Measurements from ENCODE around the gene AGO3.

Gene AGO3

DNA sequence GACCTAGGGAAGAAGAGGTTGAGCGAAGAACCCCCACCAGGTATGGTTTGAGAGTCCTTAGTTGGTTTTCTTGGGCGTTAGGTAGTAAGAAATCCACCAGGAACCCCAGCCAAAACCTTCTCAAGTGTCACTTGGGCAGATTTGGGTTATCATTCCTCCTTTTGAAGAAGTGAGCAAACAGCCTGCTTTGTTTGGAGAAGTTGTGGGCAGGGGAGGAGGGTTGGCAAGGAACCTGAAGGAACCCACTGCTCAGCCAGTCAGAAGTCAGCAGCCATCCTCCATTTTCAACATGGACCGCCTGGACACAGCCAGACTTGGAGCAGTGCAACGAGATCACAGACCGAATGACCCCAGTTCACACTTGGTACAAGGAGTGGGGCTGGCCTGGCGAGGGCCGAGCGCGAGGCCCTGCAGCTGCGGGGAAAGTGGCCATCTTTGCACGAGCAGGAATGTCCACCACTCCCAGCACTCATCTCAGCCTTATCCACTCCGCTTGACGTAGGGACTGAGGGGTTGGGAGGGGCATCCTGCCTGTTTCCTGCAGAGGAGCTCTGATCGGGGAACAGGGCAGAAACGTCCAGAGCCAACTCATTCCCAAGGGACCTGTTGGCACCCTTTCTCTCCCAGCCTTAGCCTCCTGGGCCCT, 165.0 kb downstream of the AGO3 start:
- peaks cover 28% of the 10 kb centered on the region for H3K79me1 ChIP-seq (replicated peaks; ENCODE audit: low read length, poor library complexity, severe bottlenecking)
- DNase-seq, result no peak
- no peak overlapping the region for H3K23ac ChIP-seq (ENCODE audit: low read length in 2 of 2)
- no peak overlapping the region for H2BK120ac ChIP-seq (ENCODE audit: low read depth, low read length)
- H2AK5ac ChIP-seq (ENCODE audit: low read length, severe bottlenecking), result no peak overlapping the region
- no peak overlapping the region for H2BK12ac ChIP-seq (ENCODE audit: low read length in 2 of 2)
- no peak overlapping the region for H2BK15ac ChIP-seq (ENCODE audit: low read depth, poor library complexity, severe bottlenecking)
- no peak overlapping the region for H3K18ac ChIP-seq (ENCODE audit: low read depth in 1 of 2, low read length in 2 of 2)
- peaks cover 51 to 79% of the 10 kb centered on the region in 2 experiments for H3K36me3 ChIP-seq (ENCODE audit: control insufficient read depth in 1 of 2, insufficient read depth in 2 of 2, low read depth in 1 of 2, low read length in 2 of 2)
- H4K8ac ChIP-seq (ENCODE audit: low read length), result no peak overlapping the region
- H3K9ac ChIP-seq (ENCODE audit: low read length), result peak overlapping the region; percentile 46
- H3K27me3 ChIP-seq (ENCODE audit: control insufficient read depth in 1 of 2, insufficient read depth in 1 of 2, low read length in 2 of 2), result no peaks in the 10 kb centered on the region
- H3K4me3 ChIP-seq (ENCODE audit: insufficient read depth in 1 of 2, low read depth in 1 of 2, low read length in 2 of 2), result no peak overlapping the region
- H3K4me1 ChIP-seq (ENCODE audit: control insufficient read depth, insufficient read depth, low read depth, low read length), result peaks cover 27% of the 10 kb centered on the region
- H2AFZ ChIP-seq (ENCODE audit: low read depth, low read length), result no peak overlapping the region
- WGBS, result 90% methylated on average over 8 of the region's 15 CpGs
- H3K14ac ChIP-seq (ENCODE audit: low read length in 2 of 2), result no peak overlapping the region
- H4K91ac ChIP-seq (ENCODE audit: low read length), result no peak overlapping the region
- no peak overlapping the region for H2BK5ac ChIP-seq (ENCODE audit: low read depth, low read length, poor library complexity, severe bottlenecking)
- no peaks in the 10 kb centered on the region for H3K9me3 ChIP-seq (ENCODE audit: control insufficient read depth, low read length)
- H3K27ac ChIP-seq (ENCODE audit: low read length, poor library complexity, severe bottlenecking), result no peak overlapping the region
- no peak overlapping the region for H3K4ac ChIP-seq (ENCODE audit: low read depth in 1 of 2, low read length in 2 of 2)
- no peak overlapping the region for H3K4me2 ChIP-seq (ENCODE audit: low read length, poor library complexity, severe bottlenecking)

DNA sequence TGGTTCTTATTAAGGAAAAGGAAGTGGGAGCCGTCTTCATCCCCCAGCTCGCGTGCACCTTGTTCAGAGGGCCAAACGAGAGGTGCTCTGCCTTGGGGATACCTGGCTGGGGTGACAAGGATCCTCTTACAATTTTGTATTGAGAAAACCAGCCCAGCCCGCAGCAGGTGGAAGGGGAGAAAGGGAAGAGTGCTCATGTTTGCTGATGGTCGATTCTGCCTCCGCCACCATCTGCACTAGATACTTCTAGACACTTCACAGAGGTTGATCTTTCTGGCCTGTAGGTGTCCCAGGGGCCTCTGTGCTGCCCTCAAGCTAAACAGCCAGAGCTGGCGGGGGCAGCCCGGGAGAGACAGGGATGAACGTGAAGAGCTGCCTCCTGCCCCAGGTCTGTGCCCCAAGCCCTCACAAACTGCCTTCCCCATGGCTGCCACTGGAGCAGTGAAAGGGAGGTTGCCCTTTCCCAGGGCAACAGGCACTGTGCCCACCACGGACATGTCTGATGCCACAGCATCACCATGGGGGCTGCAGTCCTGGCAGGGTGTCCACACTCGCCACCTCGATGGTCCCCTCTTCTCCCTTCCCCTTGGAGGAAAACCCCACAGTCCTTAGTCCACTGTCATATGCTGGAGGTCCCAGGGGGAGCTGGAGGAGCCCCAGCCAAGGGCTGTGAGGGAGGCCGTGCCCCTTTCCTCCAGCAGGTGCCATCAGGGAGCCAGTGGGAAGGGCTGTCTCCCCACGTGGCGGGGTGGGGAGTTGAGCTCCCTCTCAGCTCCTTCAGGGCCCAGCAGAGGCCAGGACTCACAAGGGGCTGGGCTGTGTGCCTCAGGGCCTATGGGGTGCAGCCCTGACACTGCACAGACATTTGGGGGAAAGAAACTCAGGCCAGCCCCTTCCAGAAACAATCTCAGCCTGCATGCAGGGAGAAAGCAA, 165.9 kb downstream of the AGO3 start:
- DNase-seq, result peak; percentile 30
- H3K23ac ChIP-seq (ENCODE audit: low read length in 2 of 2), result no peak overlapping the region
- H2BK5ac ChIP-seq (ENCODE audit: low read depth, low read length, poor library complexity, severe bottlenecking), result no peak overlapping the region
- H3K79me1 ChIP-seq (replicated peaks; ENCODE audit: low read length, poor library complexity, severe bottlenecking), result peaks cover 20% of the 10 kb centered on the region
- no peak overlapping the region for H3K4me2 ChIP-seq (ENCODE audit: low read length, poor library complexity, severe bottlenecking)
- no peak overlapping the region for H2AK5ac ChIP-seq (ENCODE audit: low read length, severe bottlenecking)
- no peak overlapping the region for H3K14ac ChIP-seq (ENCODE audit: low read length in 2 of 2)
- 78% methylated on average over 15 of the region's 16 CpGs for WGBS
- H2BK120ac ChIP-seq (ENCODE audit: low read depth, low read length), result no peak overlapping the region
- H2BK15ac ChIP-seq (ENCODE audit: low read depth, poor library complexity, severe bottlenecking), result no peak overlapping the region
- peaks cover 42 to 71% of the 10 kb centered on the region in 2 experiments for H3K36me3 ChIP-seq (ENCODE audit: control insufficient read depth in 1 of 2, insufficient read depth in 2 of 2, low read depth in 1 of 2, low read length in 2 of 2)
- H3K4me1 ChIP-seq (ENCODE audit: control insufficient read depth, insufficient read depth, low read depth, low read length), result peaks cover 23% of the 10 kb centered on the region
- no peak overlapping the region for H4K8ac ChIP-seq (ENCODE audit: low read length)
- peak overlapping the region; percentile 45 for H4K91ac ChIP-seq (ENCODE audit: low read length)
- H3K4ac ChIP-seq (ENCODE audit: low read depth in 1 of 2, low read length in 2 of 2), result no peak overlapping the region
- H3K18ac ChIP-seq (ENCODE audit: low read depth in 1 of 2, low read length in 2 of 2), result no peak overlapping the region
- no peak overlapping the region for H2BK12ac ChIP-seq (ENCODE audit: low read length in 2 of 2)
- H3K27me3 ChIP-seq (ENCODE audit: control insufficient read depth in 1 of 2, insufficient read depth in 1 of 2, low read length in 2 of 2), result no peaks in the 10 kb centered on the region
- H3K27ac ChIP-seq (ENCODE audit: low read length, poor library complexity, severe bottlenecking), result no peak overlapping the region
- no peak overlapping the region for H2AFZ ChIP-seq (ENCODE audit: low read depth, low read length)
- no peak overlapping the region for H3K9ac ChIP-seq (ENCODE audit: low read length)
- no peak overlapping the region for H3K4me3 ChIP-seq (ENCODE audit: insufficient read depth in 1 of 2, low read depth in 1 of 2, low read length in 2 of 2)
- no peaks in the 10 kb centered on the region for H3K9me3 ChIP-seq (ENCODE audit: control insufficient read depth, low read length)

DNA sequence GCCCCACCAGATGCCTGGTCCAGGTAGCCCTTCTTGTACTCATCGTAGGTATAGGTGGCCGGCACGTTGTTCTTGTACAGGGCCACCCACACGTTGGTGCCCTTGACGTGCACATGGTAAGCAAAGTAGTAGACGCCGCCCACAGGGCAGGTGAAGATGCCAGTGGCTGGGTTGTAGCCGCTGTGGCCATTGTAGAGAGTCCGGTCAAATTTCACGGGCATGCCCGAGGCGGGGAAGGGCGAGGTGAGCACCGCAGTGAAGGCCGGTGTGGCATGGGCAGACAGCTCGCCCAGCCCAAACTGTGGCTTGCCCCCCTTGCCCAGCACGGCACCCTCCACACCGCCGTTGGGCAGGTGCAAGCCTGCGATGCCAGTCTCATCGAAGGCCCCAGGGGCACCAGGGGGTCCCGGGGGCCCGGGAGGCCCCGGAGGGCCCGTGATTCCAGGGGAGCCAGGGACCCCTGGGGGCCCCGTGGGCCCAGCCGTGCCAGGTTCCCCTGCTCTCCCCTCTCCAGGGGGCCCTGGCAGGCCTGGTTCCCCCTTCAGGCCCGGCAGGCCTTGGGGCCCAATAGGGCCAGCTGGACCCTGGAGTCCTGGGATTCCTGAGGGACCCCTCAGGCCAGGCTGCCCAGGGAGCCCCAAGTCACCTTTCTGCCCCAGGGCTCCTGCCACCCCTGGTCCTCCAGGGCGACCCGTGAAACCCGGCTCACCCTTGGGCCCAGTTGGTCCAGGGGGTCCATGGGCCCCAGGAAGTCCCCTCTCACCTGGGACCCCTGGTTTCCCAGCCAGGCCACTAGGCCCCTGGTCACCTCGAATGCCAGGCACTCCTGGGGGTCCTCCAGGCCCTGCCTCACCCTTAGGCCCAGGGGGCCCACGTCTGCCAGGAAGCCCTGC, 167.0 kb downstream of the AGO3 start:
- no peak overlapping the region for H2BK15ac ChIP-seq (ENCODE audit: low read depth, poor library complexity, severe bottlenecking)
- H2AFZ ChIP-seq (ENCODE audit: low read depth, low read length), result no peak overlapping the region
- H3K23ac ChIP-seq (ENCODE audit: low read length in 2 of 2), result no peak overlapping the region
- peak overlapping the region; percentile 92 for H4K91ac ChIP-seq (ENCODE audit: low read length)
- H3K9ac ChIP-seq (ENCODE audit: low read length), result no peak overlapping the region
- peaks cover 21% of the 10 kb centered on the region for H3K4me1 ChIP-seq (ENCODE audit: control insufficient read depth, insufficient read depth, low read depth, low read length)
- peaks cover 13% of the 10 kb centered on the region for H3K79me1 ChIP-seq (replicated peaks; ENCODE audit: low read length, poor library complexity, severe bottlenecking)
- H3K4ac ChIP-seq (ENCODE audit: low read depth in 1 of 2, low read length in 2 of 2), result no peak overlapping the region
- H3K4me3 ChIP-seq (ENCODE audit: insufficient read depth in 1 of 2, low read depth in 1 of 2, low read length in 2 of 2), result no peak overlapping the region
- DNase-seq, result no peak
- no peaks in the 10 kb centered on the region for H3K27me3 ChIP-seq (ENCODE audit: control insufficient read depth in 1 of 2, insufficient read depth in 1 of 2, low read length in 2 of 2)
- no peaks in the 10 kb centered on the region for H3K9me3 ChIP-seq (ENCODE audit: control insufficient read depth, low read length)
- H3K36me3 ChIP-seq (ENCODE audit: control insufficient read depth in 1 of 2, insufficient read depth in 2 of 2, low read depth in 1 of 2, low read length in 2 of 2), result peaks cover 31 to 59% of the 10 kb centered on the region in 2 experiments
- no peak overlapping the region for H2BK5ac ChIP-seq (ENCODE audit: low read depth, low read length, poor library complexity, severe bottlenecking)
- H4K8ac ChIP-seq (ENCODE audit: low read length), result no peak overlapping the region
- H2BK120ac ChIP-seq (ENCODE audit: low read depth, low read length), result no peak overlapping the region
- peak overlapping the region; percentile 40 for H2AK5ac ChIP-seq (ENCODE audit: low read length, severe bottlenecking)
- no peak overlapping the region for H3K27ac ChIP-seq (ENCODE audit: low read length, poor library complexity, severe bottlenecking)
- no peak overlapping the region for H2BK12ac ChIP-seq (ENCODE audit: low read length in 2 of 2)
- H3K4me2 ChIP-seq (ENCODE audit: low read length, poor library complexity, severe bottlenecking), result no peak overlapping the region
- H3K14ac ChIP-seq (ENCODE audit: low read length in 2 of 2), result no peak overlapping the region
- H3K18ac ChIP-seq (ENCODE audit: low read depth in 1 of 2, low read length in 2 of 2), result no peak overlapping the region
- WGBS, result 92% methylated on average over 33 of the region's 33 CpGs

Measured in mesenchymal stem cell (in vitro differentiated cells and primary cell).